GM21390 (cell line): ENCODE measurements around the gene SAAL1.

ENCODE experiments used
- ATAC-seq: cut with Tn5 transposase; IDR thresholded peaks from one replicate; pipeline ENCODE4 v1.9.1; 2021; ENCODE audit not compliant: unreplicated experiment

The SAAL1 gene

DNA sequence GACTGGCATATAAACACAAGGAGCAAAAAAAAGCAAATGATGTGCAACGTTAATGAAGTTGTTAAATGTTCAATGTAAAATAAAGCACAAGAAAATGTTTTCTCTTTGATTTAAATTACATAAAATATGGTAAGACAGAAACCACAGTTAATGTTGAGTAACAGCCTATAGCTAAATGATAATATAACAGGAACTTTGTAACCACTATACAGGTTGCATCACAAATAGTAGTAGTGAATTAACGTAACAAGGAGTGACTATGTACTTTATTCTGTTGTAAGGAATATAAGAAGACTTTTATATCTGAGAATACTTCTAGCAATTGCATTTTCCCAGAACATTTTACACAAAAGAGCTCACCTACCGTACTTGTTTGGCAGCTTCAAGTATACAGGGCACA is 16.9 kb downstream of the SAAL1 start:
- ATAC-seq, result no peak

DNA sequence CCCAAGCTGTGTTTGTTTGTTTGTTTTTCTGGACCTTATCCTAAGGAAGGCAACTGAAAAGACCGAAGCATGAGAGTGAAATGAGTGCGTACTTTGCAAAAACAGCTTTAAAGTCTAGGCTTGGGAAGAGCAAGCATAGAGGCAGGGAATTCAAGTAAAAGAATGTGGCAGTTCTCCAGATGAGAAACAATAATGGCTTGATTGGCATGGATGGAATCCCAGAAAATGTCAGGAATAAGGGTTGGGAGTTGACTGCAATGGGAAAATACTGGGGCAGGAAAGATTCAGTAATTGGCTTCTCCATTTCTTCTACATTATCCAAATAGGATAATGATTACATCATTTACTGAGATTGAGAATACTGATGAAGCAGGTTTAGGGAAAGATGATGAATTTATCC is 17.5 kb downstream of the SAAL1 start:
- no peak for ATAC-seq

DNA sequence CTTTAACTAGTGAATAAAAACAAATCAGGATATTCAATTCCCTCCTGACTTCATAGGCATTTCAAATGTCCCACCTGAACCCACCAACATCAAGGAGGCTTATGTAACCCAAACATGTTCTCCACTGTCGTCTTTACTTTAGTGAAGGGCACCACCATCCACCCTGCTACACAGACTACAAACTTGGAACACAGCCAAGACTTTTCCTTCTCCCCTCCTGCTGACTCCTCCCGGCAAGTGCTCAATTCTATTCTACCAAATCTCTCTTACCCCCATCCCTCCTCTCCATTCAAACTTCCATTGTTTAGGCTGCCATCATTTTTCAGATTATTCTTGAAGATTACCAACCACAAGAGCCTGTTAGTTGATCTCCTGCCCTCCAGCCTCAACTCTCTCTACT is 24.3 kb downstream of the SAAL1 start:
- no peak for ATAC-seq

- ATAC-seq, result no peak
These were observed 25.4 kb downstream of the SAAL1 start for GRCh38 chr11:18080451-18080850.

DNA sequence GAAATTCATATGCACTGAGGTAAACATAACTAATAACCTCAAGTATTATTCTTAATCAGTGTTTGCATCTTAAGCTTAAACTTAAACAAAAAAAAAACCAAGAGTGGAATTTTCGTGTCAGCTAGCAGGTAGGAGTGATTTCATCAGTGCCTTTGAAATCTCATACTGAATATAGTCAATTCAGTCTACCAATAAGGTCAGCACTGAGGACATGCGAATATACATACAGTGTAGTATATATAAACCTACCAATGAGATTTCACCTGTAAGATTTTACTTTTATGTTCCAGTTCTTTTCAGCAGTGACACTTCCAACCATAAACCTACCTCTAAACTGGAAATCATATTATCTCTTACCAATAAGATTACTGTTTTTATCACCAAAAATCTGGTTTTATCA is 27.0 kb downstream of the SAAL1 start:
- no peak for ATAC-seq

- no peak for ATAC-seq
These were observed 30.4 kb downstream of the SAAL1 start for GRCh38 chr11:18075444-18075843.

DNA sequence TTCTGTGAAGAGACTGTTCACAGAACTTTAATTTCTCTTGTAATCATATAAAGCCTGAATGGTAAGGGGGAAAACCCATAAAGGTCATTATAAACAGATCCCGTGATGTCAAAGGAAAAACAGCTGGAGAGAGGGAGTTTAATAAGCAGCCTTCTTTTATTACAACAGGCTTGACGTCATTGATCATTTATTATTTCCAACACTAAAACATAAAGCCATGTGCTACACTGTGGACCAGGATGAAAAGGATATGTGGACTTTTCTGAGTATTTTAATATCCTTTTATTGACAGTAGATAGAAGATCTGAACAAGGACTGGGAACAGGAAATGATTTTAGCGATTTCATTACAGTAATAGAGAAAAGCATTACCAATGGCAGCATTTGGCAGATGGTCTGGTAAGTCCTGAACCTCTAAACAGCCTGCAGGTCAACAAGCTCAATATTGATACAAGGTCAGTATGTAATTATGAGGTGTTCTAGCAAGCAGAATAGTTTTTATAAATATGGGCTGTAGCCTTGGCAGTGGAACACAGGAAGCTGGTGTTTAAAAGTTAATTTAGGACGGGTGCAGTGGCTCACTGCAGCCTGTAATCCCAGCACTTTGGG is 34.7 kb downstream of the SAAL1 start:
- no peak for ATAC-seq

DNA sequence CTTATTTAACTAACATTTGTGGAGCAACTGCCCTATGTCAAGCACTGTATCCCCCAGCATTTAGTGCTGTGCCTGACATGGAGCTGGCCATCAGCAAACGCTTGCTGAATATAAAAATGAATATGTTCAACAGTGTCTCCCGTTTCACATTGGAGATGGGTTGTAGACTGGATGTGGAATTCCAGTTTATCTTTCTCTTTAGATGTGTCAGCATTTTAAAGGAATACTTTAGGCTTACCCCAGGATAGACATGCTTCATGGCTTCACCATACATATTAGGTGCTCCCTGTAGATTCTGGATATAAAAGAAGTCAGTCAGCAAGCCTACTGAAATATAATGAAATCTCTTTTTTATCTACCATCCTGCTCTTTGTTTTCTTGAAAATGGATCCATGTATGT is 38.5 kb downstream of the SAAL1 start:
- no peak for ATAC-seq

- ATAC-seq, result no peak
These were observed 39.3 kb downstream of the SAAL1 start for GRCh38 chr11:18066626-18067025.

DNA sequence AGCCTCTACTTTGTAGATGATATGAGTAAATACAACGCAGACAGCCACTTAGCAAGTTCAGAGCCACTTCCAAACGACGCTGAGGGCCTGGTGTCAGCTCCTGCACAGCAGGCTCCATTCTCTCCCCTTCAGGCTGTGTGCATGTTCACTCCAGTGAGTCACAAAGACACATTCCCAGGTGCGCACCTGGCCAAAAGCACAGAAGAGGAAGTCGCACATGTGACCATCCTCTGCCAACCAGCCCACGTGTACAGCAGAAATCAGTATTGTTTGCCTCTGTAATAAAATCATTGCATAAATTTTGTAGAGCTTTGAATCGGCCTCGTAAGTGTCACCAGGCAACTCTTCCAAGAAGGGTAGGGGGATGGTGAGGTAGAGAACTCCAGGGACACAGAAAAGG is 40.3 kb downstream of the SAAL1 start:
- ATAC-seq, result no peak

DNA sequence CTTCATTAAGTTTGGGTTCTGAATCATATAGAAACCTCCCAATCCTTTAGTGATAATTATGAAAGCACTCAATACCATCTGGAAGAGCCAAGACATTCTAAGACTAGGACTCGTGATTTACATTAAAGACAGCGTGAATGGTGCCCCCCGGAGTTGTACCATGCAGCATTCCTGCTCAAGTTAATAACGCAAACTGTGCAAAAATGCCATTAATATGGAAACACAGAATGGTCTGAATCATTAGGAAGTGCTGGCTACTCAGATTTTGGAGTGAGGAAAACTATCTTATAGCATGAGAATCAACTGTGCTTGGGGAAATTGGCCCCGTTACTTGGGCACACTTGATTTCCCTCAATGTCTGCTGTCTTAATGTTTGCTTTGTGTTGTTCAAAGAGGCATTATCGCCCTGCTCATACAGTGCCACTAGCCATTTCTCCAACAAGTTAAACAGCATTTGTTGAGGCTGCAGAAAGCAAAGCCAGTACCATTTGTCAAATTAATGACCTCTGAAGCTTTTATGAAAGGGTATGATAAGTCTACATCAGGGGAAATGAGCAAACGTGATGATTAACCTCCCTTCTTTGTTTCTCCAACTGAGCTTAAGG is 41.3 kb downstream of the SAAL1 start:
- no peak for ATAC-seq

DNA sequence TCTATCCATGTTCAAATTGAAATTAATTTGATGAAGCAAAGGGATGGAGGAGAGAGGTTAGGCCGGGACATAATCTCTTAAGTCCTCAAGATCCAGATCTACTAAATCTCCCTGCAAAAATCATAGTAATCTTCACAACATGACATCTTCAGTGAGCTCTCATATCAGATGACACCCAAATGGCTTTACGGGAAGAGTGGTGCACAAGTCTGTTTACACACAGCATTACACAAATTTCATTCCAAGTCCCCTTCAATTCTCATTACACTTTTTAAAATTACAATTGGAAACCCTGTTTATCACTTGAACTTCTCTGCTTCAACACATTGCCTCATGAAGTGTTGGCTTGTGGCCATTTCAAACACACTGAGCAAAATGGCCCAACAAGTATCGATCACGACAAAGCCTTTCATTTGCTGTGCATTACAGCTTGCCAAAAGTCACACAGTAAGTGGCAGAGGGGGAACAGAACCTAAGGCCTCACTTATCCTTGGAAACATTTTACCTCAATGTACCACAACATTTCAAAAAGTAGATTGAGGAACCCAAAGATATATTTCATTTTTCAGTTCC is 41.9 kb downstream of the SAAL1 start:
- ATAC-seq, result no peak

- ATAC-seq, result no peak
These were observed 42.8 kb downstream of the SAAL1 start for GRCh38 chr11:18063125-18063524.

DNA sequence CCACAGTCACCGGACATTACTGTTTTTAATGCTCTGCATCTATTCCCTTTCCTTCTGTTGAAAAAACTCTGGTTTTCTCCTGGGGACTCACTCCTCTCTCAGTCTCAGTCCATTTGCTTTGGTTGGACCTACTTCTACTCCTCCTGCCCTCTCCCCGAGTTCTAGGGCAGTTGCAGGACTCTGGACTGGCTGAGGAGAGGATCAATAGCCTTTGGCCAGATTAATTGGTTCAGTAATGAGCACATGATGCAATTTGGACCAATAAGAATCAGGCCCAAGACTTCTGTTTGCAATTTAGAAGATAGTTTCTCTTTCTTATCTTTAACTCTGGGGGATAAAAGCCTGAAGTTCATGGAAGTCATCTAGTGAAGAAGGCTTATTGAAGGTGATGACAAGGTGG is 44.5 kb downstream of the SAAL1 start:
- no peak for ATAC-seq

GRCh38 chr11:18056561-18057181 is 49.2 kb downstream of the SAAL1 start:
- no peak for ATAC-seq

DNA sequence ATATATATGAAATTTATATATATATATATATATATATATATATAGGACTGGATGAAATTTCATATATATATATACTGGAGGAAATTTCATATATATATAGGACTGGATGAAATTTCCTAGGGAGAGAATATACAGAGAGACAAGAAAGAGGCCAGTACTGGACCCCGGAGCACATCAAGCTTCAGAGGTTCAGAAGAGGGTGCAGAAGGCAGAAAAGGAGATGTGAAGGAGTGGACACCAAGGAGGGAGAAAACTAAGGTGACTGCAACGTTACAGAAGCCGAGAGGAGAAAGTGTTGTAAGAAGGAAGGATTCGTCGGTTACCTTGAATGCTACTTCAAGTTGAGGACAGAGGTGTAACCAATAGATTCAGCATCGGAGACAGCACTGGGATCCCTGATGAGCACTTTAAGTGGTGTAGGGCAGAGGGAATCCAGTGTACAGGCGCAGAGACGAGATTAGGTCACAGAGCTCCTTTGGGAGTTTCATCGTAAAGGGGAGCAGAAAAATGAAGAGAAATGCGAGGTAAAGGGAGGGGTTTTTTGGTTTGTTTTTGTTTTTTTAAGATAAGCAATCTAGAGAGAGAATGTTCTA is 51.3 kb downstream of the SAAL1 start:
- ATAC-seq, result no peak

GRCh38 chr11:18050848-18051247 is 55.0 kb downstream of the SAAL1 start:
- ATAC-seq, result no peak

GRCh38 chr11:18046116-18046777 is 59.6 kb downstream of the SAAL1 start, which contains the start of gene TPH1:
TPH1 (minus strand) TSS chr11:18046269; CDS start chr11:18040762, 5,507 bp downstream.
- ATAC-seq, result no peak

- ATAC-seq, result no peak
These were observed 69.4 kb downstream of the SAAL1 start for GRCh38 chr11:18036456-18036855.
